Testis (tissue), 3 donors: ENCODE data around the gene ZNF554. TPM values are rescaled to one million over a fixed set of nuclear protein-coding genes. Genes with fewer than 3 reads are reported as not detected.
A peak's percentile ranks its signal among the peaks of the same experiment; 100 is the strongest.

Experiments used
- DNase-seq: peaks from one replicate; pipeline ENCODE4 v3.0.0-alpha.2; 2019
- H3K27ac ChIP-seq, 2 donors: fragments of 200-600 bp; sonication (generic); one replicate each; pipeline ENCODE4 v1.5.1; 2019
- H3K27me3 ChIP-seq: fragments of 200-600 bp; sonication (generic); one replicate; pipeline ENCODE4 v1.5.1; 2019
- H3K36me3 ChIP-seq: fragments of 200-600 bp; sonication (generic); one replicate; pipeline ENCODE4 v1.5.1; 2017; ENCODE audit warnings: low read depth; ENCODE audit errors: missing control alignments
- H3K4me1 ChIP-seq: fragments of 200-600 bp; sonication (generic); one replicate; pipeline ENCODE4 v1.5.1; 2019
- H3K4me3 ChIP-seq, 2 donors: fragments of 200-600 bp; sonication (generic); one replicate each; pipeline ENCODE4 v1.5.1; 2017 to 2019
- H3K9me3 ChIP-seq: fragments of 200-600 bp; sonication (generic); one replicate; pipeline ENCODE4 v1.5.1; 2017
- CTCF ChIP-seq, 3 experiments: fragments of 450-650 bp in 2 of 3; fragments of 200-600 bp in 1 of 3; sonication (generic) in 1 of 3; IDR thresholded peaks; one replicate each; pipeline ENCODE4 v1.5.1; 2016 to 2019; ENCODE audit warnings: antibody characterized with exemption in 3 of 3, mild to moderate bottlenecking in 2 of 3, moderate library complexity in 1 of 3
- POLR2A ChIP-seq: fragments of 450-650 bp; IDR thresholded peaks from one replicate; pipeline ENCODE4 v1.6.1; 2017; ENCODE audit warnings: antibody characterized with exemption, mild to moderate bottlenecking, moderate library complexity
- WGBS, 2 donors: methylation state at CpG; one replicate each; pipeline ENCODE4 v1.1.5; 2018; 5-methylcytosine and 5-hydroxymethylcytosine counted together
- intact Hi-C: fragments of 100-400 bp; cut with DNase I; formaldehyde crosslinking; loops from one replicate; pipeline ENCODE4 v1.15.1; 2023; ENCODE audit warnings: low total_unique reads
- polyA plus RNA-seq: library from polyadenylated mRNA; stranded (reverse); fragments of 350-450 nt; fragmentation: Illumina TruSeq; extraction: RNeasy Lipid Tissue Mini Kit (QIAGEN cat#74804); gene quantifications from one replicate; pipeline ENCODE4 v1.2.3, GENCODE V29; 2014; ENCODE audit warnings: low read depth, low replicate concordance; ENCODE audit not compliant: insufficient read depth
- total RNA-seq, 2 donors: library from RNA; depleted of rRNA; stranded (reverse); fragments of >200 nt; gene quantifications; one replicate each; pipeline ENCODE4 v1.2.3, GENCODE V29; 2016

Gene ZNF554
- total and polyA plus RNA-seq, 3 donors from 2014 or later: 6.9 to 9.4 (median 9.3) TPM

- DNase-seq: no peak
- TF ChIP-seq POLR2A (no peak), CTCF (IDR thresholded peaks at IDR 0.05) (no peak)
- Histone ChIP-seq H3K27ac (no peak overlapping the region), H3K27me3 (no peaks in the 10 kb centered on the region), H3K4me3 (peak overlapping the region; percentile 72 to 83), H3K9me3 (no peaks in the 10 kb centered on the region), H3K36me3 (no peaks in the 10 kb centered on the region), H3K4me1 (peaks cover 2% of the 10 kb centered on the region)
- 1 to 2% methylated on average over 6 to 31 of the region's 36 CpGs for WGBS, 2 donors
- intact Hi-C loops: no loop called here
Observed at GRCh38 chr19:2820112-2820702, 539 bp downstream of the ZNF554 start.

- Histone ChIP-seq H3K27ac (no peak overlapping the region), H3K9me3 (no peaks in the 10 kb centered on the region), H3K27me3 (no peaks in the 10 kb centered on the region), H3K36me3 (no peaks in the 10 kb centered on the region), H3K4me3 (no peak overlapping the region), H3K4me1 (peaks cover 2% of the 10 kb centered on the region)
- intact Hi-C loops: no loop called here
- no peak for DNase-seq
- TF ChIP-seq POLR2A: no peak
- TF ChIP-seq CTCF (IDR thresholded peaks at IDR 0.05): no peak
- WGBS, 2 donors: 95 to 98% methylated on average over 5 of the region's 5 CpGs
Observed at GRCh38 chr19:2822846-2823245, 3.2 kb downstream of the ZNF554 start.

- H3K36me3 ChIP-seq: no peaks in the 10 kb centered on the region
- no peak overlapping the region for H3K27ac ChIP-seq
- TF ChIP-seq POLR2A (no peak), CTCF (IDR thresholded peaks at IDR 0.05) (no peak)
- no peaks in the 10 kb centered on the region for H3K27me3 ChIP-seq
- no peak for DNase-seq
- no peaks in the 10 kb centered on the region for H3K9me3 ChIP-seq
- 85% methylated on average over 9 of the region's 9 CpGs; no CpG with 5 or more reads in 1 of the 2 donors for WGBS, 2 donors
- intact Hi-C loops: no loop called here
- H3K4me1 ChIP-seq: peaks cover 2% of the 10 kb centered on the region
- no peak overlapping the region for H3K4me3 ChIP-seq
Observed at GRCh38 chr19:2823646-2824045, 4.0 kb downstream of the ZNF554 start.

- Histone ChIP-seq H3K9me3 (no peaks in the 10 kb centered on the region), H3K27ac (no peak overlapping the region), H3K4me1 (peaks cover 2% of the 10 kb centered on the region), H3K36me3 (no peaks in the 10 kb centered on the region), H3K4me3 (no peak overlapping the region), H3K27me3 (no peaks in the 10 kb centered on the region)
- DNase-seq: no peak
- whole genome bisulfite sequencing, 2 donors: 58 to 84% methylated on average over 3 to 7 of the region's 8 CpGs
- intact Hi-C loops: no loop called here
- no peak for TF ChIP-seq POLR2A
- TF ChIP-seq CTCF (IDR thresholded peaks at IDR 0.05): no peak
Observed at GRCh38 chr19:2824129-2824528, 4.5 kb downstream of the ZNF554 start.

GRCh38 chr19:2827022-2827421 is 7.4 kb downstream of the ZNF554 start:
- TF ChIP-seq CTCF (IDR thresholded peaks at IDR 0.05) (no peak), POLR2A (no peak)
- WGBS, 2 donors: 88 to 95% methylated on average over 2 of the region's 2 CpGs

More at GRCh38 chr19:2827022-2827421, 7.4 kb downstream of the ZNF554 start:
- H3K36me3 ChIP-seq: no peaks in the 10 kb centered on the region
- H3K27me3 ChIP-seq: no peaks in the 10 kb centered on the region
- H3K27ac ChIP-seq: no peak overlapping the region
- no peaks in the 10 kb centered on the region for H3K4me1 ChIP-seq
- no peak overlapping the region for H3K4me3 ChIP-seq
- H3K9me3 ChIP-seq: no peaks in the 10 kb centered on the region
- no peak for DNase-seq
- intact Hi-C loops: no loop called here
